Mononuclear cell (primary cell): ENCODE measurements around the gene ZDHHC21. TPM values are rescaled to one million over a fixed set of nuclear protein-coding genes. Genes with fewer than 3 reads are reported as not detected.

ENCODE experiments used
- H3K27me3 ChIP-seq: 2 replicates; pipeline ENCODE4 v1.6.0; 2011; ENCODE audit warnings: low read length, control low read depth; ENCODE audit not compliant: insufficient read depth
- H3K4me1 ChIP-seq: 2 replicates; pipeline ENCODE4 v1.5.1; 2011; ENCODE audit warnings: mild to moderate bottlenecking, low read length, control low read depth; ENCODE audit not compliant: insufficient read depth
- H3K4me3 ChIP-seq: 2 replicates; pipeline ENCODE4 v1.5.1; 2011; ENCODE audit warnings: mild to moderate bottlenecking, low read length, moderate library complexity
- H3K9me3 ChIP-seq: 2 replicates; pipeline ENCODE4 v1.5.1; 2011; ENCODE audit warnings: low read depth, mild to moderate bottlenecking, control low read depth, low read length
- total RNA-seq: library from RNA; depleted of rRNA; stranded (reverse); fragments of >200 nt; gene quantifications from one replicate; pipeline ENCODE4 v1.2.3, GENCODE V29; 2012

The ZDHHC21 gene
- 7.1 TPM for total RNA-seq

GRCh38 chr9:14693251-14693861 is at the start of gene ZDHHC21:
TSS of gene ZDHHC21 (minus strand) at chr9:14693432. CDS start at chr9:14674340, 19,092 bp downstream.
- Histone ChIP-seq H3K9me3 (no peaks in the 10 kb centered on the region), H3K4me1 (peaks cover 12% of the 10 kb centered on the region), H3K4me3 (peak within 1 kb of the TSS; percentile 51), H3K27me3 (peaks cover 16% of the 10 kb centered on the region)

GRCh38 chr9:14741369-14741768 is 48.1 kb upstream of the ZDHHC21 start:
- H3K4me3 ChIP-seq: no peak overlapping the region
- H3K27me3 ChIP-seq: no peaks in the 10 kb centered on the region
- H3K9me3 ChIP-seq: no peaks in the 10 kb centered on the region
- no peaks in the 10 kb centered on the region for H3K4me1 ChIP-seq

- no peaks in the 10 kb centered on the region for H3K9me3 ChIP-seq
Observed at GRCh38 chr9:14733133-14733532, 39.9 kb upstream of the ZDHHC21 start.

GRCh38 chr9:14731294-14731981 is 38.2 kb upstream of the ZDHHC21 start:
- no peaks in the 10 kb centered on the region for H3K4me1 ChIP-seq
- no peaks in the 10 kb centered on the region for H3K27me3 ChIP-seq
- no peaks in the 10 kb centered on the region for H3K9me3 ChIP-seq
- no peak overlapping the region for H3K4me3 ChIP-seq

More at GRCh38 chr9:14733133-14733532, 39.9 kb upstream of the ZDHHC21 start:
- Histone ChIP-seq H3K4me3 (no peak overlapping the region), H3K4me1 (no peaks in the 10 kb centered on the region), H3K27me3 (no peaks in the 10 kb centered on the region)

- Histone ChIP-seq H3K9me3 (no peaks in the 10 kb centered on the region), H3K4me3 (no peak overlapping the region), H3K4me1 (no peaks in the 10 kb centered on the region), H3K27me3 (no peaks in the 10 kb centered on the region)
Observed at GRCh38 chr9:14730461-14730898, 37.2 kb upstream of the ZDHHC21 start.

GRCh38 chr9:14723301-14723700 is 30.1 kb upstream of the ZDHHC21 start:
- H3K27me3 ChIP-seq: peaks cover 8% of the 10 kb centered on the region
- no peaks in the 10 kb centered on the region for H3K4me1 ChIP-seq
- H3K4me3 ChIP-seq: no peak overlapping the region
- H3K9me3 ChIP-seq: no peaks in the 10 kb centered on the region

- Histone ChIP-seq H3K4me3 (no peak within 1 kb of the TSS), H3K27me3 (peaks cover 13% of the 10 kb centered on the region), H3K9me3 (no peaks in the 10 kb centered on the region), H3K4me1 (no peaks in the 10 kb centered on the region)
Observed at GRCh38 chr9:14722391-14723035, 29.3 kb upstream of the ZDHHC21 start, which contains the start of gene CER1. TSS of gene CER1 (minus strand) at chr9:14722733. CDS start at chr9:14722672, 61 bp downstream.

GRCh38 chr9:14719231-14719923 is 26.1 kb upstream of the ZDHHC21 start:
- Histone ChIP-seq H3K9me3 (no peaks in the 10 kb centered on the region), H3K4me1 (no peaks in the 10 kb centered on the region), H3K27me3 (peaks cover 11% of the 10 kb centered on the region), H3K4me3 (no peak overlapping the region)

- no peak overlapping the region for H3K4me3 ChIP-seq
- no peaks in the 10 kb centered on the region for H3K9me3 ChIP-seq
- H3K4me1 ChIP-seq: no peaks in the 10 kb centered on the region
- peaks cover 10% of the 10 kb centered on the region for H3K27me3 ChIP-seq
Observed at GRCh38 chr9:14715102-14715501, 21.9 kb upstream of the ZDHHC21 start.

GRCh38 chr9:14713187-14713767 is 20.0 kb upstream of the ZDHHC21 start:
- Histone ChIP-seq H3K4me3 (no peak overlapping the region), H3K27me3 (peaks cover 17% of the 10 kb centered on the region), H3K4me1 (no peaks in the 10 kb centered on the region), H3K9me3 (no peaks in the 10 kb centered on the region)

GRCh38 chr9:14710804-14711203 is 17.6 kb upstream of the ZDHHC21 start:
- H3K4me3 ChIP-seq: no peak overlapping the region
- no peaks in the 10 kb centered on the region for H3K4me1 ChIP-seq
- peaks cover 22% of the 10 kb centered on the region for H3K27me3 ChIP-seq
- peaks cover 14% of the 10 kb centered on the region for H3K9me3 ChIP-seq

- Histone ChIP-seq H3K4me3 (no peak overlapping the region), H3K27me3 (peaks cover 31% of the 10 kb centered on the region), H3K4me1 (no peaks in the 10 kb centered on the region), H3K9me3 (peaks cover 24% of the 10 kb centered on the region)
Observed at GRCh38 chr9:14706530-14707140, 13.4 kb upstream of the ZDHHC21 start.

GRCh38 chr9:14705079-14705478 is 11.8 kb upstream of the ZDHHC21 start:
- no peak overlapping the region for H3K4me3 ChIP-seq
- no peaks in the 10 kb centered on the region for H3K4me1 ChIP-seq
- H3K27me3 ChIP-seq: peaks cover 31% of the 10 kb centered on the region
- H3K9me3 ChIP-seq: peaks cover 24% of the 10 kb centered on the region

- H3K4me1 ChIP-seq: no peaks in the 10 kb centered on the region
- H3K4me3 ChIP-seq: no peak overlapping the region
- peaks cover 24% of the 10 kb centered on the region for H3K9me3 ChIP-seq
- H3K27me3 ChIP-seq: peaks cover 31% of the 10 kb centered on the region
Observed at GRCh38 chr9:14704281-14704680, 11.0 kb upstream of the ZDHHC21 start.
